Measurements from ENCODE around the gene PRICKLE4. TPM values are rescaled to one million over a fixed set of nuclear protein-coding genes. Genes with fewer than 3 reads are reported as not detected.

The PRICKLE4 gene
- total RNA-seq, 6 experiments from 2014 or later = 0.30 to 0.68 (median 0.31) TPM; not detected in 3

- Mint-ChIP-seq H3K9me3 (no peaks in the 10 kb centered on the region), H3K27ac (no peak overlapping the region), H3K4me1 (ENCODE audit: low read depth) (peaks cover 9% of the 10 kb centered on the region), H3K36me3 (ENCODE audit: low read depth) (no peaks in the 10 kb centered on the region), H3K4me3 (no peak overlapping the region), H3K27me3 (ENCODE audit: insufficient read depth) (peaks cover 23% of the 10 kb centered on the region)
- DNase-seq = no peak
- no peak for TF ChIP-seq CTCF (IDR thresholded peaks at IDR 0.05)
Measured at GRCh38 chr6:41748102-41748477, 32.5 kb upstream of the PRICKLE4 start.

- no peak overlapping the region for H3K4me3 Mint-ChIP-seq
- H3K4me1 Mint-ChIP-seq (ENCODE audit: low read depth) = peaks cover 7% of the 10 kb centered on the region
- peaks cover 24% of the 10 kb centered on the region for H3K27me3 Mint-ChIP-seq (ENCODE audit: insufficient read depth)
- TF ChIP-seq CTCF (IDR thresholded peaks at IDR 0.05) = no peak
- no peak for DNase-seq
- H3K9me3 Mint-ChIP-seq = no peaks in the 10 kb centered on the region
- H3K27ac Mint-ChIP-seq = no peak overlapping the region
- H3K36me3 Mint-ChIP-seq (ENCODE audit: low read depth) = no peaks in the 10 kb centered on the region
Measured at GRCh38 chr6:41748542-41748941, 32.0 kb upstream of the PRICKLE4 start.

GRCh38 chr6:41750374-41750773 lies 30.2 kb upstream of the PRICKLE4 start:
- no peak for DNase-seq
- TF ChIP-seq CTCF (IDR thresholded peaks at IDR 0.05) = no peak
- H3K27me3 Mint-ChIP-seq (ENCODE audit: insufficient read depth) = peaks cover 24% of the 10 kb centered on the region
- no peak overlapping the region for H3K27ac Mint-ChIP-seq
- no peaks in the 10 kb centered on the region for H3K4me1 Mint-ChIP-seq (ENCODE audit: low read depth)
- no peaks in the 10 kb centered on the region for H3K9me3 Mint-ChIP-seq
- H3K4me3 Mint-ChIP-seq = no peak overlapping the region
- no peaks in the 10 kb centered on the region for H3K36me3 Mint-ChIP-seq (ENCODE audit: low read depth)

- DNase-seq = no peak
- Mint-ChIP-seq H3K9me3 (no peaks in the 10 kb centered on the region), H3K4me3 (no peak overlapping the region), H3K27me3 (ENCODE audit: insufficient read depth) (peaks cover 13% of the 10 kb centered on the region), H3K36me3 (ENCODE audit: low read depth) (no peaks in the 10 kb centered on the region), H3K4me1 (ENCODE audit: low read depth) (no peaks in the 10 kb centered on the region), H3K27ac (no peak overlapping the region)
- no peak for TF ChIP-seq CTCF (IDR thresholded peaks at IDR 0.05)
Measured at GRCh38 chr6:41755895-41756294, 24.7 kb upstream of the PRICKLE4 start.

- Mint-ChIP-seq H3K4me3 (no peak overlapping the region), H3K27ac (no peak overlapping the region), H3K36me3 (ENCODE audit: low read depth) (no peaks in the 10 kb centered on the region), H3K27me3 (ENCODE audit: insufficient read depth) (peaks cover 13% of the 10 kb centered on the region), H3K4me1 (ENCODE audit: low read depth) (no peaks in the 10 kb centered on the region), H3K9me3 (no peaks in the 10 kb centered on the region)
- no peak for DNase-seq
- no peak for TF ChIP-seq CTCF (IDR thresholded peaks at IDR 0.05)
Measured at GRCh38 chr6:41756354-41756753, 24.2 kb upstream of the PRICKLE4 start.

- no peaks in the 10 kb centered on the region for H3K9me3 Mint-ChIP-seq
Measured at GRCh38 chr6:41757271-41757670, 23.3 kb upstream of the PRICKLE4 start.

More at GRCh38 chr6:41757271-41757670, 23.3 kb upstream of the PRICKLE4 start:
- H3K4me1 Mint-ChIP-seq (ENCODE audit: low read depth) = no peaks in the 10 kb centered on the region
- DNase-seq = no peak
- H3K27me3 Mint-ChIP-seq (ENCODE audit: insufficient read depth) = peaks cover 12% of the 10 kb centered on the region
- no peak for TF ChIP-seq CTCF (IDR thresholded peaks at IDR 0.05)
- no peaks in the 10 kb centered on the region for H3K36me3 Mint-ChIP-seq (ENCODE audit: low read depth)
- H3K27ac Mint-ChIP-seq = no peak overlapping the region
- H3K4me3 Mint-ChIP-seq = no peak overlapping the region
